Endodermal cell (in vitro differentiated cells): Measurements from ENCODE around the gene CACNG4. TPM values are rescaled to one million over a fixed set of nuclear protein-coding genes. Genes with fewer than 3 reads are reported as not detected.

Experiments
- DNase-seq: peaks from one replicate; pipeline ENCODE4 v3.0.0-alpha.2; 2017
- H3K27ac ChIP-seq: 2 replicates; pipeline ENCODE4 v1.5.1; 2013; ENCODE audit warnings: mild to moderate bottlenecking, low read depth, low read length, moderate library complexity
- H3K27me3 ChIP-seq: 2 replicates; pipeline ENCODE4 v1.6.1; 2013; ENCODE audit warnings: mild to moderate bottlenecking, low read length, moderate library complexity; ENCODE audit not compliant: insufficient read depth, control insufficient read depth, poor library complexity, severe bottlenecking
- H3K36me3 ChIP-seq: 2 replicates; pipeline ENCODE4 v1.7.0; 2013; ENCODE audit warnings: mild to moderate bottlenecking, low read length, moderate library complexity; ENCODE audit not compliant: control insufficient read depth, insufficient read depth
- H3K4me1 ChIP-seq: one replicate; pipeline ENCODE4 v1.7.0; 2013; ENCODE audit warnings: low read length; ENCODE audit not compliant: control insufficient read depth, insufficient read depth
- H3K4me3 ChIP-seq: 2 replicates; pipeline ENCODE4 v1.5.1; 2013; ENCODE audit warnings: mild to moderate bottlenecking, low read length, moderate library complexity
- H3K9ac ChIP-seq: 2 replicates; pipeline ENCODE4 v1.6.1; 2013; ENCODE audit warnings: mild to moderate bottlenecking, low read length, moderate library complexity; ENCODE audit not compliant: poor library complexity, severe bottlenecking; ENCODE audit errors: extremely low read depth
- H3K9me3 ChIP-seq: 2 replicates; pipeline ENCODE4 v1.6.1; 2013; ENCODE audit warnings: mild to moderate bottlenecking, low read length, moderate library complexity; ENCODE audit not compliant: control insufficient read depth
- H3K27ac Mint-ChIP-seq: 2 replicates; pipeline ENCODE4 v1.8.0; 2020; ENCODE audit warnings: mixed read lengths
- H3K27me3 Mint-ChIP-seq: 2 replicates; pipeline ENCODE4 v1.8.0; 2021; ENCODE audit warnings: mild to moderate bottlenecking, mixed read lengths; ENCODE audit not compliant: insufficient read depth
- H3K36me3 Mint-ChIP-seq: 2 replicates; pipeline ENCODE4 v1.8.0; 2020; ENCODE audit warnings: low read depth, mixed read lengths
- H3K4me1 Mint-ChIP-seq: 2 replicates; pipeline ENCODE4 v1.8.0; 2020; ENCODE audit warnings: mixed read lengths
- H3K4me3 Mint-ChIP-seq: 2 replicates; pipeline ENCODE4 v1.8.0; 2020; ENCODE audit warnings: mild to moderate bottlenecking, moderate library complexity, mixed read lengths
- H3K9me3 Mint-ChIP-seq: 2 replicates; pipeline ENCODE4 v1.8.0; 2020; ENCODE audit warnings: mild to moderate bottlenecking, mixed read lengths
- WGBS, 2 experiments: methylation state at CpG; one replicate each; pipeline versions ENCODE4 v1.1.5 to v1.1.7; 2013; ENCODE audit warnings: missing lambda C conversion rate in 2 of 2, mixed read lengths in 1 of 2; ENCODE audit not compliant: insufficient coverage in 1 of 2, insufficient read length in 1 of 2; 5-methylcytosine and 5-hydroxymethylcytosine counted together
- total RNA-seq, 2 donors: library from RNA; stranded (reverse); fragmentation: NEBNext Ultra II Directional in 1 of 2; extraction: Animal tissue kit (Norgen Biotek cat#: 25700) in 1 of 2; gene quantifications; 2 replicates in 1 of 2; 3 replicates in 1 of 2; pipeline ENCODE4 v1.2.1, GENCODE V29; 2021
- TF ChIP-seq, protein P1 (sequence below): fragments of 200-600 bp; sonication (generic); conservative IDR thresholded peaks from 2 replicates; pipeline ENCODE4 v1.5.0; 2021; ENCODE audit warnings: antibody characterized with exemption, mild to moderate bottlenecking

The CACNG4 gene
- total RNA-seq, 2 donors from 2014 or later: 0.22 to 1.3 TPM

DNA sequence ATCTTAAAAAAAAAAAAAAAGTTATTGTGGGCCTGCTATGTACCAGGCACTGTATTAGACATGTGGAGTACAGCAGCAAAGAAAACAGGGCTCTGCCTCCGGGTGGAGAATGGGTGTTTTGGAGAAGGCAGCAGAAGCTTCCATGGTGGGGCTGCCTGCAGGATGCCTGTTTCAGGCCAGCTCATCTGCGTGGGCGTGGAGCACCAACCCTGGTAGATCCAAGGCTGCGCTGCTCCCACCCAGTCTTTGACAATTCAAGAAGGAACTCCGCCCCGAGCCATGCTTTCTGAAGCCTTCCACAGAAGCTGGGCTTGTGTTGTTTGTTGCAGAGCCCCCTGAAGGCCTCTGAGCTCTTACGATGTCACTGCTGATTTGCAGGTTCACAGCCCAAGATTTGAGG is 56.7 kb downstream of the CACNG4 start:
- 82 to 88% methylated on average over 3 to 7 of the region's 7 CpGs for WGBS, 2 experiments
- Mint-ChIP-seq H3K4me1 (peaks cover 5% of the 10 kb centered on the region), H3K9me3 (no peaks in the 10 kb centered on the region), H3K4me3 (no peak overlapping the region), H3K36me3 (no peaks in the 10 kb centered on the region), H3K27ac (no peak overlapping the region), H3K27me3 (no peaks in the 10 kb centered on the region)
- Histone ChIP-seq H3K36me3 (no peaks in the 10 kb centered on the region), H3K4me3 (no peak overlapping the region), H3K27ac (no peak overlapping the region), H3K27me3 (no peaks in the 10 kb centered on the region), H3K4me1 (no peaks in the 10 kb centered on the region), H3K9me3 (no peaks in the 10 kb centered on the region), H3K9ac (no peak overlapping the region)
- no peak for DNase-seq
- TF ChIP-seq, protein P1, sequence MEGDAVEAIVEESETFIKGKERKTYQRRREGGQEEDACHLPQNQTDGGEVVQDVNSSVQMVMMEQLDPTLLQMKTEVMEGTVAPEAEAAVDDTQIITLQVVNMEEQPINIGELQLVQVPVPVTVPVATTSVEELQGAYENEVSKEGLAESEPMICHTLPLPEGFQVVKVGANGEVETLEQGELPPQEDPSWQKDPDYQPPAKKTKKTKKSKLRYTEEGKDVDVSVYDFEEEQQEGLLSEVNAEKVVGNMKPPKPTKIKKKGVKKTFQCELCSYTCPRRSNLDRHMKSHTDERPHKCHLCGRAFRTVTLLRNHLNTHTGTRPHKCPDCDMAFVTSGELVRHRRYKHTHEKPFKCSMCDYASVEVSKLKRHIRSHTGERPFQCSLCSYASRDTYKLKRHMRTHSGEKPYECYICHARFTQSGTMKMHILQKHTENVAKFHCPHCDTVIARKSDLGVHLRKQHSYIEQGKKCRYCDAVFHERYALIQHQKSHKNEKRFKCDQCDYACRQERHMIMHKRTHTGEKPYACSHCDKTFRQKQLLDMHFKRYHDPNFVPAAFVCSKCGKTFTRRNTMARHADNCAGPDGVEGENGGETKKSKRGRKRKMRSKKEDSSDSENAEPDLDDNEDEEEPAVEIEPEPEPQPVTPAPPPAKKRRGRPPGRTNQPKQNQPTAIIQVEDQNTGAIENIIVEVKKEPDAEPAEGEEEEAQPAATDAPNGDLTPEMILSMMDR: no peak

DNA sequence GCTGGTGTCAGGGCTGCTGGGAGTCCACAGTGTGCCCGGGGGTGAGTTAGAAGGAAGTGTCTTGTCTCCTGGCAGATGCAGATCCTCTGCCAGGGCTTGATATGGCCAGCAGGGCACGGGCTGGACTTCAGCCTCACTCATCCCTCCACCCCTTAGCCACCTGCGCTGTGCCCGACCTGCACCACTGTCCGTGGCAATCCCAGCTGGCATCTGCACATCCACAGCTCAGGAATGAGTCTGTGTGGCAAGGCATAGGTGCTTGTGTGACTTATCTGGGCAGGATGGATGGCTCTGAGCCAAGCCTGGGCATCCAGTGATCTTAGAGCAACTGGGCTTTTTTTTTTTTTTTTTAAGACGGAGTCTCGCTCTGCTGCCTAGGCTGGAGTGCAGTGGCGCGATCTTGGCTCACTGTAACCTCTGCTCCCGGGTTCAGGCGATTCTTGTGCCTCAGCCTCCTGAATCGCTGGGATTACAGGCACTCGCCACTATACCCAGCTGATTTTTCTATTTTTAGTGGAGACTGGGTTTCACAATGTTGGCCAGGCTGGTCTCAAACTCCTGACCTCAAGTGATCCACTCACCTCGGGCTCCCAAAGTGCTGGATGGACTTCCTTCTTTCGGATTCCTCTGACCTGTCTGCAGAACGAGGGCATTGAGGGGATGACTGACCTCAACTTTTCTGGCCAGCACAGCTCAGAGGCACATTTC is 57.4 kb downstream of the CACNG4 start:
- Histone ChIP-seq H3K4me3 (no peak overlapping the region), H3K27me3 (no peaks in the 10 kb centered on the region), H3K9ac (no peak overlapping the region), H3K9me3 (no peaks in the 10 kb centered on the region), H3K27ac (no peak overlapping the region), H3K4me1 (no peaks in the 10 kb centered on the region), H3K36me3 (no peaks in the 10 kb centered on the region)
- Mint-ChIP-seq H3K9me3 (no peaks in the 10 kb centered on the region), H3K27ac (no peak overlapping the region), H3K4me1 (peaks cover 5% of the 10 kb centered on the region), H3K4me3 (no peak overlapping the region), H3K36me3 (no peaks in the 10 kb centered on the region), H3K27me3 (no peaks in the 10 kb centered on the region)
- 87 to 94% methylated on average over 7 to 16 of the region's 16 CpGs for WGBS, 2 experiments
- TF ChIP-seq, protein P1: no peak
- no peak for DNase-seq

DNA sequence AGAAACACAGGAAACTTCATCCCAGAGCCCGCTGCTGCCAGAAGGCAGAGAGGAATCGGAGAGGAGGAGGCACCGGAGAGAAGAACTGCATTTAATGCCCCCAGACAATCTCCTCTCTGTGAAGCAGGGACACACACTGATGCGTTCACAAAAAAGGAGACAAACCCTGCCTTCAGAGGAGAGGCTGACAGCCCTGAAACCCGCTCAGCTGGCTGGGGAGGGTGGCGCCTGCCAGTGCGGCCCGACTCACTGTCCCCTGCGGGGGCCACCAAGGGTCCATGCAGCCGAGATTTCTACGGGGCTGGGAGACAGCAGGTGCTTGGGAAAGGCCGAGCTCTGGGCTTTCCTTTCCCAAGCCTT is 57.9 kb downstream of the CACNG4 start:
- TF ChIP-seq, protein P1: no peak
- no peaks in the 10 kb centered on the region for H3K27me3 ChIP-seq
- no peak overlapping the region for H3K27ac ChIP-seq
- H3K9me3 ChIP-seq: no peaks in the 10 kb centered on the region
- Mint-ChIP-seq H3K4me1 (peaks cover 5% of the 10 kb centered on the region), H3K4me3 (no peak overlapping the region), H3K9me3 (no peaks in the 10 kb centered on the region), H3K27me3 (no peaks in the 10 kb centered on the region), H3K36me3 (no peaks in the 10 kb centered on the region), H3K27ac (no peak overlapping the region)
- H3K4me3 ChIP-seq: no peak overlapping the region
- H3K9ac ChIP-seq: no peak overlapping the region
- H3K36me3 ChIP-seq: no peaks in the 10 kb centered on the region
- no peaks in the 10 kb centered on the region for H3K4me1 ChIP-seq
- WGBS, 2 experiments: 93% methylated on average over 11 to 12 of the region's 12 CpGs
- no peak for DNase-seq
